Stomach (tissue), 4 donors: ENCODE data around the gene NAA20.

Experiments used
- POLR2A ChIP-seq, 4 donors: fragments of 450-650 bp; IDR thresholded peaks; one replicate each; pipeline ENCODE4 v1.6.1; 2016; ENCODE audit warnings: antibody characterized with exemption in 4 of 4, control low read depth in 2 of 4, mild to moderate bottlenecking in 1 of 4, moderate library complexity in 1 of 4
- TF ChIP-seq, protein P1 (sequence below), 7 experiments: fragments of 450-650 bp in 4 of 7; fragments of 200-600 bp in 3 of 7; sonication (generic) in 3 of 7; IDR thresholded peaks; one replicate each; pipeline ENCODE4 v1.5.1; 2016 to 2019; ENCODE audit warnings: antibody characterized with exemption in 7 of 7, control low read depth in 2 of 7, mild to moderate bottlenecking in 1 of 7

- TF ChIP-seq, protein P1, sequence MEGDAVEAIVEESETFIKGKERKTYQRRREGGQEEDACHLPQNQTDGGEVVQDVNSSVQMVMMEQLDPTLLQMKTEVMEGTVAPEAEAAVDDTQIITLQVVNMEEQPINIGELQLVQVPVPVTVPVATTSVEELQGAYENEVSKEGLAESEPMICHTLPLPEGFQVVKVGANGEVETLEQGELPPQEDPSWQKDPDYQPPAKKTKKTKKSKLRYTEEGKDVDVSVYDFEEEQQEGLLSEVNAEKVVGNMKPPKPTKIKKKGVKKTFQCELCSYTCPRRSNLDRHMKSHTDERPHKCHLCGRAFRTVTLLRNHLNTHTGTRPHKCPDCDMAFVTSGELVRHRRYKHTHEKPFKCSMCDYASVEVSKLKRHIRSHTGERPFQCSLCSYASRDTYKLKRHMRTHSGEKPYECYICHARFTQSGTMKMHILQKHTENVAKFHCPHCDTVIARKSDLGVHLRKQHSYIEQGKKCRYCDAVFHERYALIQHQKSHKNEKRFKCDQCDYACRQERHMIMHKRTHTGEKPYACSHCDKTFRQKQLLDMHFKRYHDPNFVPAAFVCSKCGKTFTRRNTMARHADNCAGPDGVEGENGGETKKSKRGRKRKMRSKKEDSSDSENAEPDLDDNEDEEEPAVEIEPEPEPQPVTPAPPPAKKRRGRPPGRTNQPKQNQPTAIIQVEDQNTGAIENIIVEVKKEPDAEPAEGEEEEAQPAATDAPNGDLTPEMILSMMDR (IDR thresholded peaks at IDR 0.05): no peak
- no peak for TF ChIP-seq POLR2A (IDR thresholded peaks at IDR 0.05)
These were observed 18.0 kb upstream of the NAA20 start for GRCh38 chr20:19998990-19999705.
